HFFc6 (cell line): ENCODE results near the gene ZCWPW1. TPM values are rescaled to one million over a fixed set of nuclear protein-coding genes. Genes with fewer than 3 reads are reported as not detected.

ENCODE experiments used
- DNase-seq: peaks from one replicate; pipeline ENCODE4 v3.0.0-alpha.2; 2018
- H3K27ac Mint-ChIP-seq: 2 replicates; pipeline ENCODE4 v1.8.0; 2020; ENCODE audit warnings: mild to moderate bottlenecking, mixed read lengths
- H3K27me3 Mint-ChIP-seq: 2 replicates; pipeline ENCODE4 v1.8.0; 2021; ENCODE audit warnings: mild to moderate bottlenecking, moderate library complexity, mixed read lengths; ENCODE audit not compliant: insufficient read depth
- H3K36me3 Mint-ChIP-seq: 2 replicates; pipeline ENCODE4 v1.8.0; 2021; ENCODE audit warnings: low read depth, mixed read lengths
- H3K4me1 Mint-ChIP-seq: 2 replicates; pipeline ENCODE4 v1.8.0; 2020; ENCODE audit warnings: low read depth, mixed read lengths
- H3K4me3 Mint-ChIP-seq: 2 replicates; pipeline ENCODE4 v1.8.0; 2020; ENCODE audit warnings: mild to moderate bottlenecking, moderate library complexity, mixed read lengths
- H3K9me3 Mint-ChIP-seq: 2 replicates; pipeline ENCODE4 v1.8.0; 2020; ENCODE audit warnings: mild to moderate bottlenecking, mixed read lengths
- total RNA-seq, 6 experiments: library from RNA; stranded (reverse); fragmentation: NEBNext Ultra II Directional; extraction: Animal tissue kit (Norgen Biotek cat#: 25700); gene quantifications; 2 replicates in 1 of 6; 3 replicates in 5 of 6; pipeline ENCODE4 v1.2.3, GENCODE V29; 2021
- TF ChIP-seq, protein P1 (sequence below): fragments of 200-600 bp; sonication (generic); IDR thresholded peaks from 2 replicates; pipeline ENCODE4 v1.5.0; 2021; ENCODE audit warnings: antibody characterized with exemption, mild to moderate bottlenecking

Gene ZCWPW1
- total RNA-seq, 6 experiments from 2014 or later: 0.55 to 1.7 (median 1.2) TPM

- TF ChIP-seq, protein P1, sequence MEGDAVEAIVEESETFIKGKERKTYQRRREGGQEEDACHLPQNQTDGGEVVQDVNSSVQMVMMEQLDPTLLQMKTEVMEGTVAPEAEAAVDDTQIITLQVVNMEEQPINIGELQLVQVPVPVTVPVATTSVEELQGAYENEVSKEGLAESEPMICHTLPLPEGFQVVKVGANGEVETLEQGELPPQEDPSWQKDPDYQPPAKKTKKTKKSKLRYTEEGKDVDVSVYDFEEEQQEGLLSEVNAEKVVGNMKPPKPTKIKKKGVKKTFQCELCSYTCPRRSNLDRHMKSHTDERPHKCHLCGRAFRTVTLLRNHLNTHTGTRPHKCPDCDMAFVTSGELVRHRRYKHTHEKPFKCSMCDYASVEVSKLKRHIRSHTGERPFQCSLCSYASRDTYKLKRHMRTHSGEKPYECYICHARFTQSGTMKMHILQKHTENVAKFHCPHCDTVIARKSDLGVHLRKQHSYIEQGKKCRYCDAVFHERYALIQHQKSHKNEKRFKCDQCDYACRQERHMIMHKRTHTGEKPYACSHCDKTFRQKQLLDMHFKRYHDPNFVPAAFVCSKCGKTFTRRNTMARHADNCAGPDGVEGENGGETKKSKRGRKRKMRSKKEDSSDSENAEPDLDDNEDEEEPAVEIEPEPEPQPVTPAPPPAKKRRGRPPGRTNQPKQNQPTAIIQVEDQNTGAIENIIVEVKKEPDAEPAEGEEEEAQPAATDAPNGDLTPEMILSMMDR: no peak
- Mint-ChIP-seq H3K9me3 (no peaks in the 10 kb centered on the region), H3K27me3 (peaks cover 18% of the 10 kb centered on the region), H3K36me3 (no peaks in the 10 kb centered on the region), H3K27ac (no peak overlapping the region), H3K4me1 (peaks cover 2% of the 10 kb centered on the region; the same call in 1 of the 2 replicates), H3K4me3 (no peak overlapping the region)
- no peak for DNase-seq
Observed at GRCh38 chr7:100397315-100398081, 31.0 kb downstream of the ZCWPW1 start.

DNA sequence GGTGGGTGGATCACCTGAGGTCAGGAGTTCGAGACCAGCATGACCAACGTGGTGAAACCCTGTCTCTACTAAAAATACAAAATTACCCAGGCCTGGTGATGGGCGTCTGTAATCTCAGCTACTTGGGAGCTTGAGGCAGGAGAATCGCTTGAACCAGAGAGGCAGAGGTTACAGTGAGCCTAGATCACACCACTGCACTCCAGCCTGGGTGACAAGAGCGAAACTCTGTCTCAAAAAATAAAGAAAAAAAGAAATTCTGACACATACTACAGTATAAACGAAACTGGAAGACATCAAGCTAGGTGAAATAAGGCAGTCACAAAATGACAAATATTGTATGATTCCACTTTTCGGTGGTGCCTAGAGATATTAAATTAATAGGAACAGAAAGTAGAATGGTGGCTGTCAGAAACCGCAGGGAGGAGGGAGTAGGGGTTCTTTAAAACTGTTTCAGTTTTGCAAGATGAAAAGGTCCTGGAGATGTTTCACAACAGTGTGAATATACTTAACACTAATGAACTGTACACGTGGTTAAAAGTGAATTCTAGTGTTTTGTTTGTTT lies 32.0 kb downstream of the ZCWPW1 start:
- no peaks in the 10 kb centered on the region for H3K9me3 Mint-ChIP-seq
- TF ChIP-seq, protein P1: no peak
- H3K4me3 Mint-ChIP-seq: no peak overlapping the region
- H3K4me1 Mint-ChIP-seq: peaks cover 6% of the 10 kb centered on the region; the same call in 1 of the 2 replicates
- no peak overlapping the region for H3K27ac Mint-ChIP-seq
- H3K36me3 Mint-ChIP-seq: no peaks in the 10 kb centered on the region
- H3K27me3 Mint-ChIP-seq: peaks cover 21% of the 10 kb centered on the region
- DNase-seq: no peak

- TF ChIP-seq, protein P1: no peak
- no peaks in the 10 kb centered on the region for H3K9me3 Mint-ChIP-seq
- DNase-seq: no peak
- no peaks in the 10 kb centered on the region for H3K36me3 Mint-ChIP-seq
- peaks cover 27% of the 10 kb centered on the region for H3K27me3 Mint-ChIP-seq
- H3K27ac Mint-ChIP-seq: no peak overlapping the region
- peaks cover 6% of the 10 kb centered on the region; the same call in 1 of the 2 replicates for H3K4me1 Mint-ChIP-seq
- H3K4me3 Mint-ChIP-seq: no peak overlapping the region
Observed at GRCh38 chr7:100394077-100394476, 34.4 kb downstream of the ZCWPW1 start.

GRCh38 chr7:100393233-100393905 lies 35.1 kb downstream of the ZCWPW1 start:
- TF ChIP-seq, protein P1: no peak
- H3K4me1 Mint-ChIP-seq: peaks cover 6% of the 10 kb centered on the region; the same call in 1 of the 2 replicates
- H3K27ac Mint-ChIP-seq: no peak overlapping the region
- DNase-seq: no peak
- H3K27me3 Mint-ChIP-seq: peaks cover 25% of the 10 kb centered on the region
- H3K4me3 Mint-ChIP-seq: no peak overlapping the region
- no peaks in the 10 kb centered on the region for H3K9me3 Mint-ChIP-seq
- no peaks in the 10 kb centered on the region for H3K36me3 Mint-ChIP-seq

DNA sequence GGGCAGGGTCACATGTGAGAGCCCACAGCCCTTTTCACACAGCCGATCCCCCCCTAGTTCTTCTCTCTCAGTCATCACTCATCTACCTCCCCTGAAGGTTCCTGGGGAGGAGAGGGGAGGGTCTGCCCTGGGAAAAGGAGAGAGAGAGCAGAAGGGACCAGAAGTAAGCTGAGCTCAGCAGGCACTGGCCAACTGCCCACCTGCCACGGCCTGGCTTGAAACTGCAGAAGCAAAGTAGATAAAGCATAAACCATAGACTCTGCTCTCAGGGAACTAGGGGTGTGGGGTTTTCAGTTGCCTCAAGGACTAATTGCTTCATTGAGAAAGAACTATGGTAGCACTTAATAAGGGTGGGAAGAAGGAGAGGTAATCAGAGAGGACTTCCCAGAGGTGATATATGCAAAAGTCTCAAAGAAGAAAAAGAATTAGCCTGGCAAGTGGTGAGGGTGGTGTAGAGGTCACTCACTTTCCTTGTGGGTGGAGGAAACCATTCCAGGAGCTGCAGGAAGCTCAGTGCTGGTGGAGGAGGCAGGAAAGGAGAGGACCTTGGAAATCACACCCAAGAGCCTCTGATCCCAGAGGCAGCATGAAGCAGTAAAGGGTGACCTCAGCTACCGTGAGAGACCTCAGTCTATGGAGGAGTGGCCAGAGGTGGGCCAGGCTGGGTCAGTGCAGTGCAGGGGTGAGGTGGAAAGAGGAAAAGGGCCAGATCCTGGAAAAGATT lies 38.1 kb downstream of the ZCWPW1 start:
- Mint-ChIP-seq H3K4me1 (peaks cover 6% of the 10 kb centered on the region; the same call in 1 of the 2 replicates), H3K4me3 (no peak overlapping the region), H3K27ac (no peak overlapping the region), H3K27me3 (peaks cover 26% of the 10 kb centered on the region), H3K9me3 (no peaks in the 10 kb centered on the region), H3K36me3 (no peaks in the 10 kb centered on the region)
- TF ChIP-seq, protein P1: no peak
- DNase-seq: no peak
